HG02798 (cell line): ENCODE measurements around the gene AFDN.

Experiments
- ATAC-seq: cut with Tn5 transposase; IDR thresholded peaks from one replicate; pipeline ENCODE4 v1.9.1; 2021; ENCODE audit warnings: mild to moderate bottlenecking; ENCODE audit not compliant: unreplicated experiment, poor library complexity

The AFDN gene

DNA sequence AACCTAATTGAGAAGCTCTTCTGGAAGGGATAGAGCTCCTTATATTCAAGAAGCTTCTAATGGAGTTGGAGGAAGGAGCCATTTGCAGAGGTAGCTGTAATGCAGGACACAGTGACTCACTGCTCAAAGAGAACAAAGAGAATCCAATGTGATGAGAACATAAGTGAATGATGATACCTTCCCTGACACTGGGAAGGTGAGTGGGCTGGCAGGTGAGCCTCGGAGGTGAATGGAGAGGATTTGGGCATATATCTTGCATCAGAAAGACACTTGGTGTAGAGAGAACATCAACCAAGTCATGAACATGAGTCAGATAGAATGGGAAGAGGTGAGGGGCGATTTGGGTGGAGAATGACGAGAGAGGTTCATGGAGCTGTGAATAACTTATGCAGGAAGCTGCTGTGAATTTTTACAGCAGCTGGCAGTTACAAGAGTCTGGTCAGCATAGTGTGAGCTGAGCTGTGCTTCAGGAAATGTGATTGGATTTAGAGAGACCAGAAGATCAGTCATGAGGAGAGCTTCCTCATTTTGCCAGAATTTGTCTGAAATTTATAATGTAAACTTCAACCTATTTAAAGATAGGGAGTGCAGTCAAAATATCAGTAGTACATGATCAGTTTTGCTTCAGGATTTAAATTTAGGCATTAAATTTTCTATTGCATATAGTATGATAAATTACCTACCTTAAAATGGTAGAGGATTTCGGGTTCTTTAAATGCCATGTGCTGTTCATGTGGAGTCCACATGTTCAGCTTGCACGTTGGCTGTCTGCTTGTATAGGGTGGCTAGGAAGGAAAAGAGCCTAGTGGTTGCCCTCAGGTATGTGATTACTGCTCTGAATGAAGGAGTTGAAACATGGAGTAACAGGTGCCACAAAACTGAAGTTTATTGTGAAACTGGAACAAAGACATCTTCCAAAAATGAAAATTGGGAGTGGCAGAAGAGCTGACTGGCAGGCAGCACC, 111.5 kb downstream of the AFDN start:
- no peak for ATAC-seq

DNA sequence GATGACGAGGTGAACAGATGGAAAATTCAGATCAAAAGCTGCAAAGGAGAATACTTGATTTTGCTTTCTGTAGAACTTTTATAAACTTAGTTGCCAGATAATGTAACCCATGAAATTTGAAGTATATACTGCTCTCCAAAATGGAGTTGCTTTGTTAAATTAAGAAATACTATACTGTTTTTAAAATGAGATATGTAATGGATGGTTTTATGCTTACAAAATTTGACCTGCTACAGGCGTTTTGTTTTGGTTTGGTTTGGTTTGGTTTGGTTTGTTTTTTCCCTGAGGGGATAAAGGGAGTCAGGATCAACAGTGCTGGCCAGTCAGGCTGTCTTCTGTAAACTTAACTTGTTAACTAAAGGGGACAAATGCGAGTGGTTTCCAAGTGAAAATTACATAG, 115.1 kb downstream of the AFDN start:
- no peak for ATAC-seq

- ATAC-seq, result no peak
Observed at GRCh38 chr6:167944130-167944529, 117.4 kb downstream of the AFDN start.

- no peak for ATAC-seq
Observed at GRCh38 chr6:167946007-167946406, 119.3 kb downstream of the AFDN start.

DNA sequence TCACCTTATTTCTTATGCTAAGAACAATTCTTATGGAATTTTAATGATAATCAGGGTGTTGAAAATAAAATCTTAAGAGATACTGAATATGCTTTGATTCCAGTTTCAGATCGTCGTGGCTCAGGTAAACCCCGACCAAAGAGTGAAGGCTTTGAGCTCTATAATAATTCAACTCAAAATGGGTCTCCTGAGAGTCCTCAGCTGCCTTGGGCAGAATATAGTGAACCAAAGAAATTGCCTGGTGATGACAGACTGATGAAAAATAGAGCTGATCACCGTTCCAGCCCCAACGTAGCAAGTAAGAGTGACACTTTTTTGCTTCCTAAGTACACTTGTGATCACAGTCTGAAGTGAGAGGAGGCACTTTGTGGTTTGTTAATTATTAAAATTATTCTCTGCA, 119.9 kb downstream of the AFDN start:
- ATAC-seq, result no peak

DNA sequence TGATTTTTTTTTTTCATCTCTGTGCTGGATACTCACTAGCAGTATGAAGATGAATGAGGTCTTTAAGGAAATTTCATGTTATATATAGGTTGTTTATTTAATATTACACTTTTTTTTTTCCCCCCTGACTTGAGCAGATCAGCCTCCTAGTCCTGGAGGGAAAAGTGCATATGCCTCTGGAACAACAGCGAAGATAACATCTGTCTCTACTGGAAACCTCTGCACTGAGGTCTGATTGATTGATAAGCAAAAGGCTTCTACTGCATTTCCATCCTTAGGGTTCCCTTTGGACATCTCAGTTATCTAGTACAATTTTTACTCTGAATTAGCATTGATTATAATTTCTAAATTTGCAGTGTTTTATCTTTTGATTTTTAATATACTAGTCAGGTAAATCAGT, 121.0 kb downstream of the AFDN start:
- no peak for ATAC-seq

GRCh38 chr6:167948716-167949115, 122.0 kb downstream of the AFDN start:
- ATAC-seq, result no peak

GRCh38 chr6:167949121-167949684, 122.5 kb downstream of the AFDN start:
- no peak for ATAC-seq

- ATAC-seq, result no peak
Observed at GRCh38 chr6:167951781-167952511, 125.2 kb downstream of the AFDN start.

DNA sequence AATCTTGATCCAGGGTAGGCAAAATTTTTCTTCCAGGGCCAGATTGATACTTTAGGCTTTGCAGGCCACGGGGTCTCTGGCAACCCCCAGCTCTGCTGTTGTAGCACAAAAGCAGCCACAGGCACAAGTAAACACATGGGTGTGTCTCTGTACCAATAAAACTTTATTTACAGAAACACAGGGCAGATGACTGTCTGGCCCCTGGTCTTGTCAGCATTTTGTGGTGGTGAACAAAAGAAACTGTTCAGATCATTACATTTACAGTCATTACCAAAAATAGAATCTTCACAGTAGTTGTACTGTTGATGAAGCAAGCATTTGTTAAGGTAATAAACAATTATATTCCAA, 125.8 kb downstream of the AFDN start:
- no peak for ATAC-seq

GRCh38 chr6:167953551-167953950, 126.8 kb downstream of the AFDN start:
- ATAC-seq, result no peak

DNA sequence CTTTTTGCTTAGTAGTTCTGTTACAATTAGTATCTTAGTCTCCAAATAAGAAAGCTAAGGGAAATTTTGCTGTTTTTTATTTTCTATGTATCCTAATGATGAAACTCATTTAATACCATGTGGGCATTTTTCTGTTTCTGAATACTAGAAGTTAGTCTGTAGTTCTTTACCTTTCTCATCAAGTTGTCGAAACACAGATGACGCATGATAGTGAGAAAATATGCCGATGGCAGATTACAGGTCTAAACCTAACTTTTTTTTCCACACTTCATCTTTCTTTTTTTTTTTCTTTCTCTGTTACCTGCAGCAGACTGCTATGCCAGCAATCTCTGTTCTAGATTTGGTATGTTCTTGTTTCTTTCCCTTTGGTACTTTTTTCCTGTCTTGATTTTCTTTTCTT, 127.4 kb downstream of the AFDN start:
- no peak for ATAC-seq

DNA sequence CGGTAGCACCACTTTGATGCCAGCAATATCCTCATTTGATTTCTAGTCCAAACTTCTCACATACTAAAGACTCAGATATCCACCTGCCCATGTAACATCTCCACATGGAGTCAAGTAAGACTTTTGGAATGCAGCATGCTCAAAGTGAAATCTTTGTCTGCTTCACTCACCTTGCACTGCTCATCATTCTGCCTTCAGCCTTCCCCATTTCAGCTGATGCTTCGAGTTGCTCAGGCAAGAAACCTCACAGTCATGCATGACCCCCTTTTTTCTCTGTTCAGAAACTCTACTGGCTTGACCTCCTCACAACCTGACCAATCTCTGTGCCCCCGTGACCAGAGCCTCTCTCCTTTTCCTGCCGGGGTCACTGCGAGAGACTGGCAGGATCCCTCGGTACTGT, 129.8 kb downstream of the AFDN start:
- no peak for ATAC-seq

GRCh38 chr6:167956983-167957492, 130.3 kb downstream of the AFDN start:
- ATAC-seq, result no peak

- ATAC-seq, result no peak
Observed at GRCh38 chr6:167957626-167958025, 130.9 kb downstream of the AFDN start.

GRCh38 chr6:167960579-167960978, 133.9 kb downstream of the AFDN start:
- ATAC-seq, result no peak

- no peak for ATAC-seq
Observed at GRCh38 chr6:167962711-167963110, 136.0 kb downstream of the AFDN start.

DNA sequence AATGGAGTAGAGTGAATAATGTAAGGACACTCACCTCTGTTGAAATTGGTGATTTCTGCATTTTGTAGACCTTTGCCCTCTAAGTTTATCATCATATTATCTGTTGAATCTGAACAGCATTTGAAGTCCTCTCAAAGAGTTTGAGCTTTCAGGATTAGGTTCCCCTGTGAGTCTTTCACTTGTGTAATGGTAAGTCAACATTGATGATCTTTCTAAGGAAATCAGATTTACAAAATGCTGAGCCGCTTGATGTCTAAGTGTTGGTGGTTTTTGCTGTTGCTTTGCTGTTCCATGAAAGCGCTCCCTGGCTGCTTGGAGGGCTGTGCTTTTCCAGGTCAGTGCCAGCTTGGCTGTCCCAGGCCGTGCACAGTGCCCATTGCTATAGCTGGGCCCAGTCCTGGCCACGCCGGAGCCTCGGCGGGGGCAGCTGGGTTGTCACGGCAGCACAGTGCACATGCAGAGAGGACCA, 136.9 kb downstream of the AFDN start:
- ATAC-seq, result no peak

DNA sequence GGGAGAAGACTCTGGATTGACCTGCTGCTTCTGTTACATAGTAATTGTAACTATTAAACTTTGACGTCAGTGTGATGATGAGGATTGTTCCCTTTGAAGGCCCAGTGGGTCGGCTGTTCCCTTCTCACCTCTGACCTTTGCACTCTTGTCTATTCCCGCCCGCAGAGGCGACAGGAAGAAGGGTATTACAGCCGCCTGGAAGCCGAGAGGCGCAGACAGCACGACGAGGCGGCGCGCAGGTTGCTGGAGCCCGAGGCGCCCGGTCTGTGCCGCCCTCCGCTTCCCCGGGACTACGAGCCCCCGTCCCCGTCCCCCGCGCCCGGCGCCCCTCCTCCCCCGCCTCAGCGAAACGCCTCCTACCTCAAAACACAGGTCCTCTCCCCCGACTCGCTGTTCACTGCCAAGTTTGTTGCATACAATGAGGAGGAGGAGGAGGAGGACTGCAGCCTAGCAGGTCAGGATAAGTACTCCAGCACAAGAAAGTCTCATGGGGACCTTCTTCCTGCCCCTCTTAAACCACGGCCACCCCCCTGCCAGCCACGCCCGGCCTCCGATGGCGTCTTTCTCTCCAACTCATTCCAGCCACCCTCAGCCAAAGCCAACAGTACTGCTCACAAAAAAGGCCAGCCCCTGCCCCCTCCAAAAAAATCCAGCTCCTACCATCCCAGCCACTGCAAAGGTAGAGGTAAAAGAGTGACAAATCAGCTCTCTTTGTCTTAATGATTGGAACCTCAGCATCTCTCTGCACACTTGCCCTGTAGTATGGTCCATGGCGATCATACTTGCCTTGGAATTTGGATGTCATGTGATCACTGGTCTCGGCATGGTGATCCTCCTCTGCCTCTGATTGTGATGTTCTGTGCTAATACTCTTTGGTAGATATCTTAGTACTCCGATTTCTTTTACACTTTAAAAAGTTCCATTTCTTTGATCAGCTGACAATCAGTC, 139.2 kb downstream of the AFDN start:
- ATAC-seq, result no peak

GRCh38 chr6:167966540-167966905, 139.8 kb downstream of the AFDN start:
- no peak for ATAC-seq
